HG03460 (cell line): ENCODE data around the gene PGBD5.

Source experiments
- ATAC-seq: cut with Tn5 transposase; IDR thresholded peaks from one replicate; pipeline ENCODE4 v1.9.1; 2021; ENCODE audit not compliant: unreplicated experiment

The PGBD5 gene

DNA sequence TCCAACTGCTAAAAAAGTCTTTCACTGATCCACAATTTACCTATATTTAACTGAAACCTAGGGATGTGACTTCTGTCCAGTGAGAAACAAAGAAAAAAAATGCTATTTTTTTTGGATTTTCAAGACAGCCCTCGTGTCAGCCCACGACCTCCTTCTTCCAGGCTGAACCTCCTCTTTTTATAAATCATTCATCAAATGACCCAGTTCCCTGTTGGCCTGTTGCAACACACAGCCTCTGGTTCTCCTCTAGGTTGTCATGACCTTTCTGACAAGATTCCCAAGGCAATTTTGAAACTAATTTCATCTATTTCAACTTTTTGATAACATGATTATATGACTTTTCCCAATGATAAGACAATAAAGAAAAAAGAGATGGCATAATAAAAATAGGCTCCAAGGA lies 74.6 kb downstream of the PGBD5 start:
- no peak for ATAC-seq

DNA sequence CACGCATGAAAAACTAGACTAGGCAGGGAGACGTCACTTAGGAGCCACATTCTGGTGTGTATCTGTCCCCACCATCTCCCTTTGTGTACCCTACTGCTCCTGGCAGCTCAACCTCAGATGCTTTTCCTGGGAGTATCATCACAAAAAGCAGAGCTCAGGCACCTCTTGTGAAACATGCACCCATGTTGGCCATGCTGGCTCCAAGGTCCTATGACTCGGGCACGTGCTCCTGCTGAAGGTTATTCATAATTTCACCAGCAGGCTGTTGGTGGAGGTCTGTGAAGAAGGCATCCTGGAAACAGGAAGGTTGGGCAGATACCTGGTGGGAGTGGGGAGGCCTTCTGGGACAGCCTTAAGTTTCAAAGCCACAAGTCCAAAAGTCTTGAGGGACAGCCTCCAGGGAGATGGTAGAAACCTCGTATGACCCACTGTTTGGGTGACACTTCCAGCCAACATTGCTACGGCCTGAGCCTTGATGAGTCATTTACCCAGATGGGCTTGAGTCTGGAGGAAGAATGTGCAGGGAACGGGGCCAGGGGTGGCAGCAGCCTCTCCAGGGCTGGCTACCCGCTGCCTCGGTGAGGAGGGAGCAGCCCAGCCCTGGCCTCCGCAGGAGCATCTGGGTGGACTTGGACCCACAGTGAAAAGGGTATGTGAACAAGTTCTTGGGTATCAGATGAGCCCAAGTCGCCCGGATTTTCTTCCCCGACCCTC lies 75.8 kb downstream of the PGBD5 start:
- ATAC-seq, result no peak

DNA sequence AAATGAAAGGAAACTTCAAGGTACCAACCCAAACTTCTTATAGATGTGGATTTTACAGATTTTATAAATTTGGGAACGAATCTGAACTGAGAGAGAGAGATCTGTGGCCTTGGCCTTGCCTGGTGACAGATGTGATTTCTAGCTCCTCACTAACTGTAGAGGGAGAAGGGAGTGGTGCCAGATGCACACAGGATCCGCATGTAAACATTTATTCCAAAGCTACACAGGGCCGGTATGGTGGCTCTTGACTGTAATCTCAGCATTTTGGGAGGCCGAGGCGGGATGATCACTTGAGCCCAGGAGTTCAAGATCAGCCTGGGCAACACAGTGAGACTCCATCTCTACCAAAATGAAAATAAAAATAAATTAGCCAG lies 77.1 kb downstream of the PGBD5 start:
- no peak for ATAC-seq

DNA sequence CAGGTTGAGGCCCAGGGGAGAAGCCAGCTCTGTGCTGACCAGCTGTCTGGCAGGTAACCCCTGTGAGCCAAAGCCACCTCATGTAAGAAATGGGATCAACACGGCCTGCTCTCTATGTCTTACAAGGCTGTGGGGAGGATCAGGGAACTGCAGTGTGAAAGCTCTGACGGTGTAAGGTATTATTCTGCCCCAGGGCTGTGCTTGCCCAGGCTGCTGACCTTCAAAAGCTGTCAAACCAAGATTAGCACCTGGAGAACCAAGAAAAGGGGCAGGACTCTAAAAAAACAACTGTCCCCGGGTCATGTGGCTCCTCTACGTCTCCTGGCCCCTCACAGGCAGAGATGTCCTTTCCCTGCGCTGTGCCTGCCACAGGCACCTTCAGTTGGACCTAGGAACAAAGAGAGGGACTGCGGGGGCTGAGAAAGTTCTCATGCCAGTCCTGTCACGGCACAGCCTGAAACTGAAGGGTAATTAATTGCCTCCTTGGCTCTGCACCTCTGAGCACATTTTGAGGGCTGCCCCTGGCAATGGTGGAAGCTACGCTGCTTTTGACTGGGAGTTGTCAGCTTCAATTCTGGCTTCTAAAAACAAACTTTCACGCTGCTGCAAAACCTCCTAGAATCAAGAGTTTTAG lies 77.6 kb downstream of the PGBD5 start:
- no peak for ATAC-seq

DNA sequence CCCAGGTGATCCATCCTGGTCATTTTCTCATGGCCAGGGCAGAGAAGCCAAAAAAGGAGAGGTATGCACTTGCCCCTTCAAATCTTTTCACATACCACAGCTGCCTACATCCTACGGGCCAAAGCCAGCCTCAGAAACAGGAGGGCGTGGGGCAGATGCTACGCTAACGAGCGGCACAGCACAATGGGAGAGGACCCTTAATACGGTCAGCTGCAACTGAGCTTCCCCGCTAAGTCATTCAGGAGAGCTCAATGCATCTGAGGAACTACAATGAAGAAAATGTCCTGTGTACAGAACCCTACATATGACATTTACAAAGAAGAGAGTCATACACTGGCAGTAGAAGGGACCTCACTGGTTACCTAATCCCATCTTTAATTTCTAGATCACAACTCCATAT lies 78.2 kb downstream of the PGBD5 start:
- no peak for ATAC-seq

DNA sequence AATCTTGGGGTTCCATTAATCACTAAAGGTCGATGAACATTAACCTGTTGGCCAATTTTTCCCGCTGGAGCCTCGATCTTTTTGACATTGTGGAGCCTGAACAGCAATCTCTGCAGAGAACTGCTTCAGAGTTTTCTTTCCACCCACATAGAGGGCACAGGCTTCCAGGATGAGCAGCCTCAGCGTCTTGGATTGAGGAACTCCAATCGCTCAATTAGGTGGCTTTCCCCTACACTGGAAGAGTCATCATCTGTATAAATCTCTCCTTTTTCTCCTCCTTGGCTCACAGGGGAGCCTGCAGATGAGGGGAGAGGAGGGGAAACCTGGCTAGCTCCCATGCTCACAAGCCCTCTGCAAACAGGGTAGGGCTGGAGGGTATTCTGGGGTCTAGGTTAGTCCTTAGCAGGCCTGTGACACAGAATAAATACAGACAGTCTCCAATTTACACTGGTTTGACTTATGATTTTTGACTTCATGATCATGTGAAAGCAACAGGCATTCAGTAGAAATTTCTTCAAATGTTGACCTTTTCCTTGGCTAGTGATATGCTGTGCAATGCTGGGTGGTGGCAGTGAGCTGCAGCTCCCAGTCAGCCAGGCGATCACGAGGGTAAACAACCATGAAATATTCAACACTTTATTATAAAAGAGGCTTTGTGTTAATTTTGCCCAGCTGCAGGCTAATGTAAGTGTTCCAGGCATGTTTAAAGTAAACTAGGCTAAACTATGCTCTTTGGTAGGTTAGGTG lies 80.8 kb downstream of the PGBD5 start:
- ATAC-seq, result no peak

DNA sequence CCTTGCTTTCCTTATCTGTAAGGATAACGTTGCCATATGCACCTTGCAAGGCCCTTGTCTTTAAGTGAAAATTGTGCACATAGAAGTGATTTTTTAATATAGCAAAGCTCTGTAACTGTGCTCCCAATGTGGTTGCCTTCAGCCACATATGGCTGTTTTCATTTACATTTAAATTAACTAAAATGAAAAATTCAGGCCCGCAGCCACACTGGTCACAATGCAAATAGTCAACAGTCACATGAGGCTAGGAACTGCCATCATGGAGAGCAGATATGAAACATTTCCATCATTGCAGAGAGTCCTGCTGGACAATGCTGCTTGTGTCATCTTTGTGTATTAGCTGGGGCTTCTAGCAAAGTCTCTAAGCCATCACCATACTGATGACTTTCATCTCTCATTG lies 83.4 kb downstream of the PGBD5 start:
- no peak for ATAC-seq

DNA sequence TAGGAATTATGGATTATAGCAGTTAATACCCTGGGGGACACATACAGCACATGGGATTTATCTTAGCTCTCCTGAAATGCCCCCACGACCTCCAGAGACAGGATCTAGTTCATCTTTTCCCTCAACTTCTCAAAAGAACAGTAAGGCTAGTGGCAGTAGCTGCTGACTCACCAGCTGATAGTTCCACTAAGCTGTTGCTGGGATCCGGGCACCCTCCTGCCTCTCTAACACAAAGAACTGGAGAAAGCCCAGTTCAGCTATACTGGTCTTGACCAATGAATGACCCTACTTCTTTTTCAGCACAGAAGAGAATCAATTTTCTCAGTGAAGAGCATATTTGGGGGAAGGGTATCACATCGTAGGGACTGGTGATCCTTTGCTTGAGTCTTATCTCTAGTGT lies 84.1 kb downstream of the PGBD5 start:
- no peak for ATAC-seq

DNA sequence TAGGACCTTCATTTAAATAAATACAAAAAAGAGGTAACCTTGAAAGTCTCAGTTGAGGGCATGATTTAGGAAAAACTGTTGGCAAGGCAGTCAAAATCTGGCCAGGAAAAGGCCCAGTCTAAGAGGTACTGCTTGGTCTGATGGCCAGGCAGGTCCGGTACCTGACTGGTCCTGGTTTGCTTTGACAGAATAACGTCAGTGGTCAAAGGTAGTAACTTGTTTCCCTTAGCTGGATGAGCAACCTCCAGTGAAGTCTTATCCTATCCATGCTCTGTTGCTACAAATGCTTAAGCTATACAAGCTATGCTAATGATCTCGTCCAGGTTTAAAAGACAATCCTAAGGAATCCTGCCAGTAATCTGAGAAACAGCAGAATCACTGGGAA lies 85.0 kb downstream of the PGBD5 start:
- no peak for ATAC-seq

DNA sequence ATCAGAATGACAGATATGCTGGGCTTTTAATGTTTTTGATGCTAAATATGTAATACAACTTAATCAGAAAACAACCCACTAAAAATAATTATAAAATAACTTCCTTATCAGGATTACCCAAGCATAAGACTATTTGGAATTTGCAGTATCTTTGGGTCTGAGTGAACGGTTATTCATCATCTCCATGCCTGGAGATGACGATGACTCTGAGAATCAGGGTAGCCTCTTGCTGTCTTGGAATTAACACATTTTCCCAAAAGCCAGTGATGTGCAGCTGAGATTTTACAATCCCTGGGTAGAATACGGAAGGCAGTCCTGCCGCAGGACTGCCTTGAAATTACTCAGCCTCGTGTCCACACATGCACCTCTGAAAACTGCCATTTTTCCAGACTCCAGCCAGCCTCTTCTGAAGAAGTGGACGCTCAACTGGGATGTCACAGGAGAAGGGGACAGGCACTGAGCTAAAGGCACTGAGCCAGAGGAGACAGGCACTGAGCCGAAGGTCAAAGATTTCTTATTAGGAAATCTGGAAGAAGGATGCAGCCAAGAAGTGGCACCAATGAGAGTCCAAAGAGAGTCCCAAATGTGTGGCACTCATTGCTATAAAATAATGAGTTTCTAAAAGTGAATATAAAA lies 85.5 kb downstream of the PGBD5 start:
- ATAC-seq, result no peak

DNA sequence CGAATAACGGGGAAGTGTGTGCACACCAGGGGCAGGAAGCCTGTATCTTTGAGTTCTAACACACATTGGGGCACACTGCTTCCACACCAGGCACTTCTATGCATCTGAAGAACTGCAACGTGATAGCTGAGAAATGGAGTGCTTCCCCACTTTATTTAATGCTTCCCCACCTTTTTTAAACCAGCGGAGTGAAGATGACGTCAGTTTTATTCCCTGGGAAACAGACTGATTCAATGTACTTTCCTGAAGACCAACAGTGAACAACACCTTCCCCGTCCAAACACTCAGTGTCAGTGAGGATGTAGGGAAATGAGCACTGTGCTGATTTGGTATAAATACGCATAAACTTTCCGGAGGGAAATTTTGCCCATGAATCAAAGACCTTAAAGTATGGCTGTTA lies 87.1 kb downstream of the PGBD5 start:
- ATAC-seq, result no peak

DNA sequence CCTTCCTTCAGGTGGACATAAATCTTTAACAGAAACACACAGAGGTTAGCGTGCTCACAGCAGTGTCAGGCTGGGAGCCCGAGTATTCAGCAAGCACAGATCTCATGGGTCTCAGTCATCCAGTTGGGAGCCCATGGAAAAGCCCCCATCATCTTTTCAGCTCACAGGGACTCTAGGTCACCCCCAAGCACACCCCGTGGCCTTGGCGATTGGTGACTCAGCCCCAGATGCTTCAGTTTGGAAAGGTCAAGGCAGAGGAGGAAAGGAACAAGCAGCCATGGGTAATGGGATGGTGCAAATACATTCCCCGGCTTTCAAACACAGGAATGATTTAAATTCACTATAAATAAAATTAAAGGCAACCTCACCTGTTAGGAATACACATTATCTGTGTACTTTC lies 88.9 kb downstream of the PGBD5 start:
- ATAC-seq, result no peak

DNA sequence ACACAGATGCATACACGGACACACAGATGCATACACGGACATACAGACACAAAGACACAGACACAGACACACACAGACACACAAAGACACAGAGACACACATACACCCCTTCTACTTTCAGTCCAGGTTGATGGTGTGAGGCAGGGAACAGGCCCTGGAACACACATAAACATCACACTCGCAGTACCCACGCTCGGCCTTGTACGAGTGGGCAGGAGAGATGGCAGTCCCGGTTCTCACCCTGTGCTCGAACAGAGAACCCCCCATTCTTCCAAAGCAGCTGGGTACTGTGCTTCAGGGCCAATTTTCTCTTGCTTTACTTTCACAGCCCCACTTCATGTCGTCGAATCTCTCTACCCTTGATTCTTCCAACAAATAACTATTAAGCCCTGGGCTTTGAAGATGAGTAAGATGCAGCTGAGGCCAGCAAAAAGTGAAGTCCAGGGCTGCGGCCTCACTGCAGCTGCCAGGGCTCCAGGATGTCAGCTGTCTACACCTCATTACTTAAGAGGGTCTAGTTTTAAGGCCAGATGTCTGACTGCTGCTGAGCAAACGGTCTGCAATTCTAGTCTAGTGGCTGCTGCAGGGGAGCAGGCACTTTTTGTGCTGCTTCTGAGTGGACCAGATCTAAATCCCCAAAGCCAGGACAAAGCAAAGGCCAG lies 90.1 kb downstream of the PGBD5 start:
- no peak for ATAC-seq

DNA sequence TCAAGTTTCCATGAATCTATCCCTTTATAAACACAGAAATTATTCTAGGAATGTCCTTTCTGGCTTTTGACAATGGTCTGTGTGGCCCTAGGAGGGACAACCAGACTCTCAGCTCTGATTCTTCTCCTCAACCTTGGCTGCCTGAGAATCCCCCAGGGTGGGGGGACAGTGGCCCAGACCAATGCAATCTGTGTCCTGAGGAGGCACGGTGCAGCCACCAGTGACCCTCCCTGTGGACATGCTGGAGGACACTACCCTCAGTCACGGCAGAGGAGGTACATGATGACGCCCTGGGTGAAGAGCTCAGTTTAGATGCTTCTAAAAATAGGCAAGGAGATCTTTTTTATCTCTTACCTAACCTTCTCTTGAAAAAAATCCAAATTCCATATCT lies 91.7 kb downstream of the PGBD5 start:
- no peak for ATAC-seq

DNA sequence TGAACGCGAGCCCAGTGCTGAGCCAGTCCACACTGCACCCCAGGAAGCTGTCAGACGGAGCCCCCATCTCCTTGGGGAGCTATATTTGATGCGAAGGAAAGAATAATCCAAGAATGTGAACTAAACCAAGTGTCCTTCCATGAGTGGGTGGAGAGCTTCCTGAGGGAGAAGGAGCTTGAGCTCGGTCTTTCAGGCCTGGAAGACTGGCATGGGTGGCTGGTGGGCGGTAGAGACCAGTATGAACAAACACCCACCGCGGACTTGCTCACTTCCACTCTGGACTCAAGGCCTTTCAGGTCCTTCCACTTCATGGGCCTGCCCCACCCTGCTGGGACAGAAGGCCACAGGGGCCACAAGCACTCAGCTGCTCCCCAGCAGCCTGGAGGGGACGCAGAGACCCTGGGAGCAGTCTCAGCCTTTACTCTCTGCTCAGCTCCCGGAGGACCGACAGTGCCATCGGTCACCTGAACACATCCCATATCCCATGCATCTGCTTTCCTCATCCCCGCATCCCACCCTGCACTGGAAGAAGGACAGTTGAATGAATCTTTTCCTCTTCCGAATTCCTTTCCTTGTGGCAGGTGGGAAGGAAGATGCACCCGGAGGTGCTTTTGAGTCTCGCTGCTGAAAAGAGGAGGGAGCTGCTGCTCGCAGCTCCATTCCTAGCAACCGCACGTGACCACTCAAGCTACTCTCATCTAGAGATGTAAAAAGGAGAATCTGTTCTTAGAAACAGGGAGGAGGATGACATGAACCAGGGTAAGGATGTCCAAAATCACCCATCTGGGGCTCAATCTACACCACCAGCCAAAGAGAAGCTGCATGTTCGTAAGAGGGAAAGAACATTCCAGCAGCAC lies 92.3 kb downstream of the PGBD5 start:
- ATAC-seq, result no peak

DNA sequence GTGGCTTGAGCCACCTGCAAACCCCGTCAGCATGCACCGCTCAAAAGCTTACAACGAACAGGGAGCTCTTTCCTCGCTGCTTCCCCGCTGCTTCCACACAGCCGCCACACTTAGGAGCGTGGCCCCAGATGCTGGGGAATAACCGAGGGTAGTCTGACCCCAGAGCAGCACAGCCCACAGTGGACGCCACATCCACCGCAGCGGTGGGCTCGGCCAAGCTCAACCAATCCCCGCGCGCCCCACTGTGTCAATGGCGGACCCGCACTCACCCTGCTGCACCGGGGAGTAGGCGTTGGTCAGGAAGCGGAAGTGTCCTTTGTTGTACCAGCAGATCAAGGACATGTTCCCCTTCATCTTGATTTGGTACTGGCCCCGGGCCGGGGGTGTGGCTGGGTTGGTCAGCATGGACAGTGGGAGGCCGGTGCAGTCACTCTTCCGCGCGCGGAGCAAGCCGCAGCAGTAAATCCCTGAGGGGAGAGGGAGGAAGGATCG lies 93.5 kb downstream of the PGBD5 start:
- no peak for ATAC-seq

DNA sequence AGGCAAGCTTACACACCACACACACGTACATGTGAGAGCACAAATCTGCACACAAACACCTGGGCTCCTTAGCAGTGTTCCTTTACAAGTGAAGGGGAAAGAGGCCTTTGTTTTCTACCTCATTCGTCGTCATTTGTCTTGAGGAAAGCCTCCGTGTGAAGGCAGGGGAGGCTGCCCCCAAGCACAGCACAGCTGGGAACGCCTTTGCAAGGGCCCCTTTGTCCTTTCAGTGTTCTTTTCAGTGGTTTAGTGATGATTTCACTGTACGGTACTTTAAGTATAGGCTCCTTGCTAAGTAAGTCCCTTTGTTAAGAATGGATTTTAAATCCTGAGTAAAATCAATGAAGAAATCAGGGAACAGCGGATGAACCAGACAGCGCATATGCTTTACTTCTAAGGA lies 94.1 kb downstream of the PGBD5 start:
- no peak for ATAC-seq

DNA sequence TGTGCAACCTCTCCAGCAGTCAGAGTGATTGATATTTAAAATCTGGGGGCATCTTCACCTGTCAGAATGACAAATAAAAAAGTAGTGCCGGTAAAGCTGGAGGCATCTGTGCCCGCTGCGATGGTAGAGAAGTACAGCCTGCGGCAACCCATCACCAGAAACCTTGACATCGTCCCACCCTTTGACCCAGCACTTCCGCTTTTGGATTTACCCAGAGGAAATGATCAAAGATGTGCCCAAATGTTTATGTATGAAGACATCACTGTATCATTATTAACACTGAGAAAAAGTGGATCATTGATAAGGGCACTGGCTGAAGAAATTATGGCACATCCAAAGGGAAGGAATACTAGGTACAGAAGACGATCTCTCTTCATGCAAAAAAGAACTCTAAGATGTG lies 96.0 kb downstream of the PGBD5 start:
- ATAC-seq, result no peak

DNA sequence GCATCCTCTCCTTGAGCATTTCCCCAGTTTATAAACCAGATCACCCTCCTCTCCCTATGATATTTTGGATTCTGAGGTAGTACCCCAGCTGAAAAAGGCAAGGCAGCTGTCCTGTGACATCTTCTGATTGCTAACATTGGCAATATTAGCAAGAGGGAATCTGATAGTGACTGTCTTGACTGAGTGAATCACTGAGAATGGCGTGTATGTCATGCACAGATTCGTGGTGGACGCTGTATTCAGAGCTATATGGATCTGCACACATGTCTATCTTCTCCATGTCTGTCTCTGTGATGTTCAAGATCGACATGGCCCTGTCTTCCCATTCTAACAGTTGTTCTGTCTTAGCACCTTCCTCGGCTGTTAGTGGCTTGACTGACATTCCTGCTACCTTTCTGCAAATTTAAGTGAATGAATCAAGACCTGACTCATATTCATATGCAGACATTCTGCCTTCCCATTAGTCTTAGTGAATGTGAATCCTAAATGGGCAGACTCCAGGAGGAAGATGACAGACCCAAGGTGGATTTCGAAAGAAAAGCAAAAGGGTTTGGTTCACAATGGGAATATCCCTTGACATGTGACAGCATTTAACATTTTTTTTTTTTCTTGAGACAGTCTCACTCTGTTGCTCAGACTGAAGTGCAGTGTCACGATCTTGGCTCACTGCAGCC lies 97.7 kb downstream of the PGBD5 start:
- no peak for ATAC-seq

DNA sequence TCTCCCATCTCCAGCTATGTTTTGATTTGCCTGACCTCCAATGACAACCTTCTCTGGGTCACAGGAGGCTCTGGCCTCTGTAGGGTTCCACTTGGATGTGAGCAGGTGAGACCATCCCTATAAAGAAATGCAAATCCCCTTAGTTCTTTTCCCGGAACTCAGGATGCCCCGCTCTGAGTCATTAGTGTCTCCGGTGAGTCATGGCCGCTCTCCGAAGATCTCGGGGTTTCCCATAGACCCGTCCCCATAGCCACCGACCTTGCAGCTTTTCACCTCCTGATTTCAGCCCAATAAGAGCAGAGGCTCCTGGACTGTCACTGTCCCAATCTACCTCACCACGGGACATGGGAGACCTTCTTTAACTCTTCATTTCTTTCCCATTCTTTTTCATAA lies 98.2 kb downstream of the PGBD5 start:
- ATAC-seq, result no peak
